Kidney (tissue), 11 donors: ENCODE measurements around the gene PRAMEF5. TPM values are rescaled to one million over a fixed set of nuclear protein-coding genes. Genes with fewer than 3 reads are reported as not detected.
"Not testable (repeated sequence)": the region's sequence is repeated elsewhere in the genome, so short reads cannot be mapped to it uniquely, and the experiment has no call there.

ENCODE experiments used
- DNase-seq, 5 donors: peaks; one replicate each; pipeline ENCODE4 v3.0.0-alpha.2; 2013 to 2020
- FAIRE-seq: peaks from 2 replicates; lab custom pipeline; 2012; peaks lifted over from hg19 to GRCh38; lab: Jason Lieb, UNC
- H3K27ac ChIP-seq, 2 donors: one replicate each; pipeline ENCODE4 v1.7.0; 2013; ENCODE audit warnings: low read depth in 2 of 2, low read length in 2 of 2, inconsistent platforms in 1 of 2
- H3K27me3 ChIP-seq: one replicate; pipeline ENCODE4 v1.7.1; 2013; ENCODE audit warnings: low read length, inconsistent platforms; ENCODE audit not compliant: control insufficient read depth, insufficient read depth
- H3K36me3 ChIP-seq, 3 donors: one replicate each; pipeline versions ENCODE4 v1.7.0 to v1.7.1; 2013; ENCODE audit warnings: low read length in 3 of 3, control low read depth in 1 of 3, inconsistent platforms in 1 of 3; ENCODE audit not compliant: insufficient read depth in 3 of 3, control insufficient read depth in 2 of 3
- H3K4me1 ChIP-seq, 3 donors: one replicate each; pipeline versions ENCODE4 v1.7.0 to v1.7.1; 2013; ENCODE audit warnings: low read length in 3 of 3, inconsistent platforms in 1 of 3, low read depth in 1 of 3; ENCODE audit not compliant: control insufficient read depth in 2 of 3, insufficient read depth in 2 of 3
- H3K4me3 ChIP-seq, 3 donors: one replicate each; pipeline versions ENCODE4 v1.7.0 to v1.8.1; 2013; ENCODE audit warnings: low read length in 3 of 3, control low read depth in 1 of 3, inconsistent platforms in 1 of 3
- H3K9ac ChIP-seq, 3 donors: one replicate each; pipeline versions ENCODE4 v1.7.0 to v1.7.1; 2013; ENCODE audit warnings: low read length in 3 of 3, control low read depth in 1 of 3, inconsistent platforms in 1 of 3
- H3K9me3 ChIP-seq, 3 donors: one replicate each; pipeline versions ENCODE4 v1.7.0 to v1.7.1; 2013; ENCODE audit warnings: low read length in 3 of 3, control low read depth in 1 of 3, inconsistent platforms in 1 of 3; ENCODE audit not compliant: control insufficient read depth in 2 of 3, insufficient read depth in 1 of 3
- intact Hi-C: fragments of 100-400 bp; cut with DNase I; formaldehyde crosslinking; loops from one replicate; pipeline ENCODE4 v1.11.1; 2022
- polyA plus RNA-seq: library from polyadenylated mRNA; stranded (reverse); fragments of 350-450 nt; fragmentation: Illumina TruSeq; extraction: RNeasy Lipid Tissue Mini Kit (QIAGEN cat#74804); gene quantifications from one replicate; pipeline ENCODE4 v1.2.3, GENCODE V29; 2014; ENCODE audit warnings: low read depth, low replicate concordance; ENCODE audit not compliant: insufficient read depth
- total RNA-seq: library from RNA; stranded (reverse); fragmentation: NEBNext Ultra II Directional; extraction: Animal tissue kit (Norgen Biotek cat#: 25700); gene quantifications from one replicate; pipeline ENCODE4 v1.2.1, GENCODE V29; 2021
- donor health status: control.
- donor health status: control.
- donor health status: DM: yes; HTN: yes; CAD: no.
- donor health status: Normal renal cell carcinoma (clear cell type).

The PRAMEF5 gene
- total and polyA plus RNA-seq, 2 donors from 2014 or later = not detected

DNA sequence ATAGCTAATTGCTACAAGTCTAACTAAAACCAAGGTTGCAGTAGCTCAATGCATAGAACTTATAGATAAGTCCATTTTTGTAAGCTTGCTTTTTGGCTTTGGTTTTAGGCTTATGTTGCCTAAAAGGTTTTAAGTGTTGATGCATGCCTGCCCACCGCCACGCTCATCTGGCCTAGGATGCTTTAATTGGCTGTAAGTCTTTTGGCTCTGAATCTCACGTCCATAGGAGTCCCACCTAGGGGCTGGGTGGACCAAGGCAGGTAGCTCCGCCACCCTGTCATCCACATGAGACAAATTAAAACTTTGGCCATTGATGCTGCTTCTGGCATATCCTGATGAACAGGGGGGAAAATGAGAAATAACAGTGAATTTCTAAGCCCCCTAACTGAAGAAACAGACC is 16.4 kb upstream of the PRAMEF5 start:
- H3K4me3 ChIP-seq, H3K36me3 ChIP-seq, DNase-seq, intact Hi-C loops, H3K27ac ChIP-seq, H3K9me3 ChIP-seq, FAIRE-seq, H3K9ac ChIP-seq, H3K27me3 ChIP-seq, H3K4me1 ChIP-seq: not testable (repeated sequence)

GRCh38 chr1:13239633-13240032 is 14.4 kb upstream of the PRAMEF5 start:
- H3K27ac ChIP-seq, FAIRE-seq, H3K9me3 ChIP-seq, DNase-seq, intact Hi-C loops, H3K27me3 ChIP-seq, H3K4me3 ChIP-seq, H3K36me3 ChIP-seq, H3K9ac ChIP-seq, H3K4me1 ChIP-seq: not testable (repeated sequence)

DNA sequence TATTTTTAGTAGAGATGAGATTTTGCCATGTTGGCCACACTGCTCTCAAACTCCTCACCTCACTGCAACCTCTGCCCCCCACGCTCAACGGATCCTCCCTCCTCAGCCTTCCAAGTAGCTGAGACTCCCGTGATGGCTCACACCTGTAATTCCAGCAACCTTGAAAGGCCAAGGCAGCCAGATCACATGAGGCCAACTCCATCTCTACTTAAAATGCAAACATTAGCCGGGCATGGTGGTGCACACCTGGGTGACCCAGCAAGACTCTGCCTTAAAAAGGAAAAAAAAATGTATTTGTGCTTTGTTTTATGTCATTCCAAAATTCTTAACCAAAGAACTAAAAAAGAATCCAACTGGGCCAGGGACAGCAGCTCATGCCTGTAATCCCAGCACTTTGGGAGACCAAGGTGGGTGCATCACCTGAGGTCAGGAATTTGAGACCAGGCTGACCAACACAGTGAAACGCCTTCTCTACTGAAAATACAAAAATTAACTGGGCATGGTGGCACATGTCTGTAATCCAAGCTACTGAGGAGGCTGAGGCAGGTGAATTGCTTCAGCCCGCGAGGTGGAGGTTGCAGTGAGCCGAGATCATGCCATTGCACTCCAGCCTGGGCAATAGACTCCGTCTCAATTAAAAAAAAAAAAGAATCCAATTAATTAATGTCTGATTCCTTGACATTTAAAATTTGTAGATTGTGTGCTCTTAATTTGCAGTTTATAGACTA is 10.3 kb upstream of the PRAMEF5 start:
- H3K36me3 ChIP-seq, H3K9me3 ChIP-seq, FAIRE-seq, H3K27me3 ChIP-seq, H3K4me3 ChIP-seq, DNase-seq, H3K4me1 ChIP-seq, intact Hi-C loops, H3K27ac ChIP-seq, H3K9ac ChIP-seq: not testable (repeated sequence)

DNA sequence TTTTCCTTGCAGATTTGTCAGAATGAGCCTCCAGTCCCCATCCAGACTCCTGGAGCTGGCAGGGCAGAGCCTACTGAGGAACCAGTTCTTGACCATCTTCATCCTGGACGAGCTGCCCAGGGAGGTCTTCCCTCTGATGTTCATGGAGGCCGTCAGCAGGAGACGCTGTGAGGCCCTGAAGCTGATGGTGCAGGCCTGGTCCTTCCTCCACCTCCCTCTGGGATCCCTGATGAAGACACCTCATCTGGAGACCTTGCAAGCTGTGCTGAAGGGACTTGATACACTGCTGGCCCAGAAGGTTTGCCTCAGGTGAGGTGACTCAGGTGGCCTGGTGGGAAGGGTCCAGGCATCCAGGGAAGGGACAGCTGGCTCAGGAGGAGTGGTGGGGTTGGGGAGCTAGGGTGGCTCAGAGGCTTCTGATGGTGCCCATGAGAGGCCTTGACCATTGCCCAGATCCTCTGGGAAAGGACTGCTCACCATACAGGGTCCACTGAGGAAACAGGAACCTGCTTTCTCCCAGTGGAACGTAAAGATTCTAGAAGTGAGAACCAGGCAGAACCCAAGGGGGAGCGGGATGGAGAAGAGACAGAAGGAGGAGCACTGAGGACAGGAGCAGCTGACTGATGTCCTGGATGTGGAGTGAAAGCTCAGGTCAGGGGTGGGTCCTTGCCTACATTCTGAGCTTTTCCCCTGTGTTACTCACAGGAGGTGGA is 8.0 kb upstream of the PRAMEF5 start:
- DNase-seq, H3K36me3 ChIP-seq, H3K27ac ChIP-seq, intact Hi-C loops, H3K9me3 ChIP-seq, H3K9ac ChIP-seq, FAIRE-seq, H3K4me3 ChIP-seq, H3K27me3 ChIP-seq, H3K4me1 ChIP-seq: not testable (repeated sequence)

- H3K27ac ChIP-seq, FAIRE-seq, intact Hi-C loops, H3K4me1 ChIP-seq, H3K9ac ChIP-seq, H3K4me3 ChIP-seq, H3K27me3 ChIP-seq, H3K9me3 ChIP-seq, DNase-seq, H3K36me3 ChIP-seq: not testable (repeated sequence)
Observed at GRCh38 chr1:13246554-13246871, 7.5 kb upstream of the PRAMEF5 start.

- H3K27me3 ChIP-seq, DNase-seq, intact Hi-C loops, H3K4me3 ChIP-seq, H3K27ac ChIP-seq, H3K9me3 ChIP-seq, H3K9ac ChIP-seq, FAIRE-seq, H3K4me1 ChIP-seq, H3K36me3 ChIP-seq: not testable (repeated sequence)
Observed at GRCh38 chr1:13247122-13247521, 6.9 kb upstream of the PRAMEF5 start.

DNA sequence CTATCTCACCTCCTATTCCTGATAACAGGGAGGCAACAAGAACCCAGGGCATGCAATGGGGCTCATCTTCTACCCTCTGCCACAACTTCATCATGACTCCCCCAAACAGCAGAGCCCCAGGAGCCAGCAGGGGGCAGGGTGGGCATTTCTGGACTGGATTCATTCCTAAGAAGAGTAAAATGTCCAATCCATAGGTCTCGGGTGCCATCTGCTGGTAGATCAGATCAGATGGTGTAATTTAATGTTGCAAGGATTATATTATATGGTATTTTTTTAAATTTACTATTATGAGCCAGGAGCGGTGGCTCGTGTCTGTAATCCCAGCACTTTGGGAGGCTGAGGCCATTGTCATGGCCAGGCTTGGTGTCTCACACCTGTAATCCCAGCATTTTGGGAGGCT is 11.1 kb downstream of the PRAMEF5 start:
- H3K9ac ChIP-seq, H3K27ac ChIP-seq, H3K4me3 ChIP-seq, FAIRE-seq, intact Hi-C loops, H3K36me3 ChIP-seq, H3K4me1 ChIP-seq, H3K9me3 ChIP-seq, DNase-seq, H3K27me3 ChIP-seq: not testable (repeated sequence)

DNA sequence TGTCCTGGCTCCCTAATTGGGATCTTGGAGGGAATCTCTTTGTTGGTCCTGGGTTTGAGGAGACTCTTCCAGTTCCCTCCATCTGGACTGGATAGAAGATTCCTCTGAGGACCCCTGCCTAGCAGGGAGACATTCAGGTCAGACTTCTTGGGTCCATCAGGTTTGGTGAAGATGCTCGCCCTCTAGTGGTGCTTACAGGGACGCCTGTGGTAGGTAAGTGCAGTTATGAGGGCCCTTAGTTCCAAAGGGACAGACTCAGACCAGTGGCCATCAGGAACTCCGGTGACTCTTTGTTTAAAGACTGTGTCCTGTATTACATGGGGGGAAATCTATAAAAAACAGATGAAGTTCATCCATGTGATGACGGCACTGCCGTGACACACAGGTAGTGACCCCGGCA is 23.0 kb downstream of the PRAMEF5 start:
- H3K27me3 ChIP-seq, H3K4me1 ChIP-seq, intact Hi-C loops, H3K9me3 ChIP-seq, FAIRE-seq, H3K27ac ChIP-seq, H3K36me3 ChIP-seq, DNase-seq, H3K9ac ChIP-seq, H3K4me3 ChIP-seq: not testable (repeated sequence)
